B cell (primary cell): ENCODE measurements around the gene BOLA2B. TPM values are rescaled to one million over a fixed set of nuclear protein-coding genes. Genes with fewer than 3 reads are reported as not detected.
"Not testable (repeated sequence)": the region's sequence is repeated elsewhere in the genome, so short reads cannot be mapped to it uniquely, and the experiment has no call there.

ENCODE experiments used
- ATAC-seq: fragments of 200-7000 bp; cut with Tn5 transposase; one replicate; pipeline ENCODE4 v1.10.0; 2021; ENCODE audit warnings: low read depth, mild to moderate bottlenecking, moderate number of reproducible peaks, moderate library complexity
- CTCF ChIA-PET: fragments of 350-600 bp; sonication (Branson Sonifier 250); formaldehyde crosslinking; loops from one replicate; lab custom pipeline; 2021; ENCODE audit warnings: antibody characterized with exemption, inconsistent platforms; lab: Charles Lee
- POLR2A ChIA-PET: fragments of 350-600 bp; sonication (Branson Sonifier 250); formaldehyde crosslinking; loops from one replicate; lab custom pipeline; 2021; ENCODE audit warnings: antibody characterized with exemption; lab: Charles Lee
- DNase-seq: peaks from one replicate; pipeline ENCODE4 v3.0.0; 2013
- H2AFZ ChIP-seq: 2 replicates; pipeline ENCODE4 v1.6.1; 2012; ENCODE audit warnings: mild to moderate bottlenecking, low read depth, low read length; ENCODE audit not compliant: insufficient read depth, poor library complexity, severe bottlenecking
- H3K27ac ChIP-seq, 2 donors: 1 replicate in 1 of 2; 2 replicates in 1 of 2; pipeline ENCODE4 v1.5.1; 2012 to 2013; ENCODE audit warnings: low read length in 2 of 2, mild to moderate bottlenecking in 2 of 2, moderate library complexity in 1 of 2
- H3K27me3 ChIP-seq, 4 experiments: fragments of 200-600 bp in 1 of 4; sonication (generic) in 1 of 4; replicated peaks in 1 of 4; 1 replicate in 2 of 4; 2 replicates in 2 of 4; pipeline versions ENCODE4 v1.6.1 to v1.7.0; 2013 to 2016; ENCODE audit warnings: low read length in 3 of 4, mild to moderate bottlenecking in 2 of 4, mixed read lengths in 1 of 4, moderate library complexity in 1 of 4; ENCODE audit not compliant: insufficient read depth in 4 of 4, control insufficient read depth in 3 of 4; ENCODE audit errors: control extremely low read depth in 1 of 4
- H3K36me3 ChIP-seq, 2 experiments: replicated peaks in 1 of 2; 1 replicate in 1 of 2; 2 replicates in 1 of 2; pipeline versions ENCODE4 v1.6.1 to v1.7.1; 2013; ENCODE audit warnings: low read length in 1 of 2; ENCODE audit not compliant: insufficient read depth in 2 of 2, control insufficient read depth in 1 of 2; ENCODE audit errors: control extremely low read depth in 1 of 2, extremely low read depth in 1 of 2
- H3K4me1 ChIP-seq, 2 donors: fragments of 200-600 bp in 1 of 2; sonication (generic) in 1 of 2; 1 replicate in 1 of 2; 2 replicates in 1 of 2; pipeline versions ENCODE4 v1.5.1 to v1.6.1; 2013 to 2017; ENCODE audit warnings: low read length in 2 of 2; ENCODE audit not compliant: control insufficient read depth in 2 of 2, insufficient read depth in 2 of 2
- H3K4me2 ChIP-seq: replicated peaks from 2 replicates; pipeline ENCODE3; 2012; ENCODE audit warnings: mild to moderate bottlenecking, low read depth, low read length; ENCODE audit not compliant: poor library complexity, severe bottlenecking
- H3K4me3 ChIP-seq, 5 experiments: fragments of 200-600 bp in 1 of 5; sonication (generic) in 1 of 5; 1 replicate in 3 of 5; 2 replicates in 2 of 5; pipeline versions ENCODE4 v1.5.1 to v1.7.0; 2011 to 2016; ENCODE audit warnings: low read length in 4 of 5, mild to moderate bottlenecking in 4 of 5, low read depth in 2 of 5, control low read depth in 1 of 5, moderate library complexity in 1 of 5; ENCODE audit not compliant: insufficient read depth in 1 of 5; ENCODE audit errors: control extremely low read depth in 1 of 5, extremely low read depth in 1 of 5
- H3K79me2 ChIP-seq: fragments of 200-600 bp; sonication (generic); one replicate; pipeline ENCODE4 v1.6.0; 2016; ENCODE audit warnings: low read length; ENCODE audit not compliant: control insufficient read depth, insufficient read depth
- H3K9ac ChIP-seq: fragments of 200-600 bp; sonication (generic); 2 replicates; pipeline ENCODE4 v1.6.1; 2017; ENCODE audit warnings: mild to moderate bottlenecking, low read length, moderate library complexity
- H3K9me3 ChIP-seq, 3 donors: one replicate each; pipeline versions ENCODE4 v1.6.1 to v1.7.1; 2013; ENCODE audit warnings: low read length in 2 of 3; ENCODE audit not compliant: control insufficient read depth in 2 of 3, insufficient read depth in 1 of 3; ENCODE audit errors: control extremely low read depth in 1 of 3
- H4K20me1 ChIP-seq: 2 replicates; pipeline ENCODE4 v1.6.0; 2012; ENCODE audit warnings: mild to moderate bottlenecking, low read length; ENCODE audit not compliant: insufficient read depth, control insufficient read depth, poor library complexity, severe bottlenecking
- H3K27ac Mint-ChIP-seq: one replicate; pipeline ENCODE4 v1.8.0; 2021; ENCODE audit warnings: mixed read lengths
- H3K27me3 Mint-ChIP-seq: one replicate; pipeline ENCODE4 v1.8.0; 2021; ENCODE audit warnings: mixed read lengths
- H3K4me1 Mint-ChIP-seq: one replicate; pipeline ENCODE4 v1.8.0; 2021; ENCODE audit warnings: mixed read lengths
- H3K4me3 Mint-ChIP-seq: one replicate; pipeline ENCODE4 v1.8.0; 2021; ENCODE audit warnings: mixed read lengths
- H3K9me3 Mint-ChIP-seq: one replicate; pipeline ENCODE4 v1.8.0; 2022; ENCODE audit warnings: mixed read lengths; ENCODE audit not compliant: insufficient read depth
- WGBS: methylation state at CpG from one replicate; pipeline ENCODE4 v1.1.5; 2013; ENCODE audit warnings: missing lambda C conversion rate; ENCODE audit not compliant: insufficient coverage; 5-methylcytosine and 5-hydroxymethylcytosine counted together
- intact Hi-C: fragments of 100-400 bp; cut with micrococcal nuclease; formaldehyde crosslinking; loops from one replicate; pipeline ENCODE4 v1.10.0; 2022
- polyA plus RNA-seq: library from polyadenylated mRNA; depleted of rRNA; stranded (reverse); fragments of >200 nt; gene quantifications from 2 replicates; pipeline ENCODE4 v1.2.3, GENCODE V29; 2012
- total RNA-seq, 2 donors: library from RNA; stranded (reverse); fragments of 120-200 nt in 1 of 2; gene quantifications; 1 replicate in 1 of 2; 2 replicates in 1 of 2; pipeline versions ENCODE4 v1.2.3 to v1.2.4, GENCODE V29; 2013 to 2022

Gene BOLA2B
- total and polyA plus RNA-seq, 2 donors (not counting 1 experiment from before 2014, with no cell fraction given), result 82.5 to 155 TPM

DNA sequence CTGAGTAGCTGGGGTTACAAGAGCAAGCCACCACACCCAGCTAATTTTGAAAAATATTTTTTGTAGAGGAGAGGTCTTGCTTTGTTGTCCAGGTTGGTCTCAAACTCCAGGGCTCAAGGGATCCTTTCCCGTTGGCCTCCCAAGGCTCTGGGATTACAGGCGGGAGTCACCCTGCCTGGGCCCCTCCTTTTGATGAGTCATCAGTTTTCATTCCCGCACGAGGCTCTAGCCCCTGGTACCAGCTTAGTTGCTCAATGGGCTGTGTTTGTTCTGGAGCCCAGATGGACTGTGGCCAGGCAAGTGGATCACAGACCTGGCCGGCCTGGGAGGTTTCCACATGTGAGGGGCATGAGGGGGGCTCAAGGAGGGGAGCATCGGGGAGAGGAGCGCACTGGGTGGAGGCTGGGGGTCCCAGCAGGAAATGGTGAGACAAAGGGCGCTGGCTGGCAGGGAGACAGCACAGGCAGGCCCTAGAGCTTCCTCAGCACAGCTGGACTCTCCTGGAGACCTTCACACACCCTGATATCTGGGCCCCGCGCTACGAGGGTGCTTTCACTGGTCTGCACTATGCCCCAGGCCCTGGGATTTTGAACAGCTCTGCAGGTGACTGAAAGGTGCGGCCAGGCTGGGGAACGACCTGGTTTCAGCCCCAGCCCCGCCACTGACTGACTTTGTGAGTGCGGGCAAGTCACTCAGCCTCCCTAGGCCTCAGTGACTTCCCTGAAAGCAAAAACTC, 6.3 kb upstream of the BOLA2B start:
- H3K36me3 ChIP-seq, H3K9me3 Mint-ChIP-seq, H3K27me3 Mint-ChIP-seq, POLR2A ChIA-PET, H3K4me3 ChIP-seq, H3K4me2 ChIP-seq, H3K27ac ChIP-seq, intact Hi-C loops, CTCF ChIA-PET, H3K4me1 Mint-ChIP-seq, ATAC-seq, H3K27me3 ChIP-seq, H3K4me1 ChIP-seq, H3K27ac Mint-ChIP-seq, H4K20me1 ChIP-seq, H2AFZ ChIP-seq, H3K79me2 ChIP-seq, H3K9ac ChIP-seq, H3K4me3 Mint-ChIP-seq, H3K9me3 ChIP-seq, DNase-seq: not testable (repeated sequence)
- no CpG with 5 or more reads among the region's 15 CpGs for WGBS

DNA sequence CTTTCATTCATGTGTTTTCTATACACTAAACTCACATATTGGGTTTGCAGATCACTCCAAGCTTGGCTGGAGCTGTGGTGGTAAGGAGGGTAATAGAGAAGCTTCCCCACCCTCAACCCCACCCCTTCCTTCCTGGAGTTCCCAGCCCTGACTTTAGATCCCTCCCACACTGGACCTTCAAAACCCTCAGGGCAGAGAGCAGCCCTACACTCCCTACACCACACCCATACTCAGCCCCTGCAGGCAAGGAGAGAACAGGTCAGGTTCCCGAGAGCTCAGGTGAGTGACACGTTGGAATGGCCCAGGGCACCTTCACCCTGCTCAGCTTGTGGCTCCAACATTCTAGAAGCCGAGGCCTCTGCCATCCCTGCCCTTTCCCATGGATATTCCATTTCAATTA, 5.6 kb upstream of the BOLA2B start, which contains the start of gene SULT1A3:
SULT1A3 (plus strand) TSS at position 207 of the 400 bp plus-strand sequence. CDS start 1,474 bp downstream, outside the sequence.
- intact Hi-C loops, H3K4me3 ChIP-seq, H3K27me3 ChIP-seq, H4K20me1 ChIP-seq, H3K9me3 ChIP-seq, H3K4me1 Mint-ChIP-seq, H3K9me3 Mint-ChIP-seq, H2AFZ ChIP-seq, H3K4me1 ChIP-seq, POLR2A ChIA-PET, DNase-seq, H3K4me2 ChIP-seq, H3K4me3 Mint-ChIP-seq, H3K9ac ChIP-seq, ATAC-seq, H3K27me3 Mint-ChIP-seq, H3K27ac Mint-ChIP-seq, H3K27ac ChIP-seq, H3K36me3 ChIP-seq, H3K79me2 ChIP-seq, CTCF ChIA-PET: not testable (repeated sequence)
- WGBS, result no CpG with 5 or more reads among the region's 3 CpGs

DNA sequence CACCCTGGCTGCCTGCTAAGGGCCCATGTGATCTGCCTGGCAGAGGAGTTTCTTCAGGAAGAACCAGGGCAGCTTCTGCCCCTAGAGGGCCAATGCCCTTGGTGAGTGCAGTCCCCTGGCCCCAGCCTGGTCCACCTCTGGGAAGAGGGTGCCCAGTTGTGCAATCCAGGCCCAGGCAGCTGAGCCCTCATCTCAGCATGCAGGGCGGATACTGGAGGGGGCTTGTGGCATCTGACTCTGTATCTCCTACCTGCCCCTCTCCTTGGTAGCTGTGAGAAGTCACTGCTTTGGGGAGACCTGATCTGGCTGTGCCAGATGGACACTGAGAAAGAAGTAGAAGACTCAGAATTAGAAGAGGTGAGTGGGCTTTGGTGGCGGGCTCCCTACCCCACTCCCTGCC, 3.5 kb upstream of the BOLA2B start:
- POLR2A ChIA-PET, result not testable (repeated sequence)

More for the DNA sequence above, 3.5 kb upstream of the BOLA2B start:
- H3K27me3 ChIP-seq, H3K4me3 ChIP-seq, H3K4me2 ChIP-seq, H4K20me1 ChIP-seq, ATAC-seq, H3K36me3 ChIP-seq, H3K9ac ChIP-seq, H2AFZ ChIP-seq, H3K9me3 Mint-ChIP-seq, H3K9me3 ChIP-seq, H3K4me1 ChIP-seq, H3K27ac Mint-ChIP-seq, H3K27ac ChIP-seq, DNase-seq, CTCF ChIA-PET, intact Hi-C loops, H3K4me1 Mint-ChIP-seq, H3K79me2 ChIP-seq, H3K27me3 Mint-ChIP-seq, H3K4me3 Mint-ChIP-seq: not testable (repeated sequence)
- no CpG with 5 or more reads among the region's 2 CpGs for WGBS
